ENCODE measurements around the gene LAT. TPM values are rescaled to one million over a fixed set of nuclear protein-coding genes. Genes with fewer than 3 reads are reported as not detected.
"Not testable (repeated sequence)": the region's sequence is repeated elsewhere in the genome, so short reads cannot be mapped to it uniquely, and the experiment has no call there.

The LAT gene
- total and polyA plus RNA-seq, 3 donors from 2014 or later: 7.4 to 9.0 (median 8.4) TPM

- no peak for DNase-seq
- intact Hi-C loops (cut with DNase I; ENCODE audit: low total_unique reads): no loop called here
- Histone ChIP-seq H3K4me3 (no peak overlapping the region), H3K27ac (no peak overlapping the region), H3K4me1 (no peaks in the 10 kb centered on the region), H3K36me3 (ENCODE audit: low read depth, missing control alignments) (no peaks in the 10 kb centered on the region), H3K27me3 (no peaks in the 10 kb centered on the region), H3K9me3 (no peaks in the 10 kb centered on the region)
- TF ChIP-seq POLR2A (IDR thresholded peaks at IDR 0.05) (no peak), CTCF (IDR thresholded peaks at IDR 0.05) (no peak)
- WGBS, 2 donors: 70 to 80% methylated on average over 4 of the region's 4 CpGs
Measured at GRCh38 chr16:28999577-28999976, 14.7 kb downstream of the LAT start.

DNA sequence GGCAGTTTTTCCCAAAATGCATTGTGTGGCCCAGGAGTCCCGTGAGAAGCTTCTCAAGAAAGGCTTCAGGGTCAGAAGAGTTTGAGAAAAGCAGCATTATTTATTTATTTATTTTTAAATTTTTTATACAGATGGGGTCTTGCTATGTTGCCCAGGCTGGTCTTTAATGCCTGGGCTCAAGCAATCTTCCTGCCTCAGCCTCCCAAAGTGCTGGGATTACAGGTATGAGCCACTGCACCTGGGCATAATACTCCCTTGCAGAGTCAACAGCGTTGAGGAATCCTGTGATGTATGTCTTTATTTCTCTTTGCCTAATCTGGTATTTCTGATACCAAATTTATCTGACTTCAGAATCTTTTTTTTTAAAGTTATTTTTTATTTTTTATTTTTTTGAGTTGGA is 15.2 kb downstream of the LAT start:
- DNase-seq: no peak
- Histone ChIP-seq H3K27ac (no peak overlapping the region), H3K4me3 (no peak overlapping the region), H3K36me3 (ENCODE audit: low read depth, missing control alignments) (no peaks in the 10 kb centered on the region), H3K4me1 (no peaks in the 10 kb centered on the region), H3K27me3 (no peaks in the 10 kb centered on the region), H3K9me3 (no peaks in the 10 kb centered on the region)
- 86 to 92% methylated on average over 2 of the region's 2 CpGs for WGBS, 2 donors
- intact Hi-C loops (cut with DNase I; ENCODE audit: low total_unique reads): no loop called here
- TF ChIP-seq CTCF (IDR thresholded peaks at IDR 0.05): no peak
- no peak for TF ChIP-seq POLR2A (IDR thresholded peaks at IDR 0.05)

GRCh38 chr16:29004496-29005139 is 19.8 kb downstream of the LAT start:
- DNase-seq; H3K4me3 ChIP-seq; H3K4me1 ChIP-seq; intact Hi-C loops (cut with DNase I; ENCODE audit: low total_unique reads); H3K9me3 ChIP-seq; H3K27ac ChIP-seq; H3K36me3 ChIP-seq (ENCODE audit: low read depth, missing control alignments); H3K27me3 ChIP-seq: not testable (repeated sequence)
- 85% methylated on average over 9 of the region's 9 CpGs for WGBS, 2 donors

- H3K4me1 ChIP-seq: no peaks in the 10 kb centered on the region
- H3K27me3 ChIP-seq: no peaks in the 10 kb centered on the region
- intact Hi-C loops (cut with DNase I; ENCODE audit: low total_unique reads): no loop called here
- TF ChIP-seq CTCF (IDR thresholded peaks at IDR 0.05) (no peak), POLR2A (IDR thresholded peaks at IDR 0.05) (no peak)
- H3K36me3 ChIP-seq (ENCODE audit: low read depth, missing control alignments): no peaks in the 10 kb centered on the region
- WGBS, 2 donors: 48 to 49% methylated on average over 9 to 10 of the region's 10 CpGs
- no peak overlapping the region for H3K27ac ChIP-seq
- H3K4me3 ChIP-seq: no peak overlapping the region
- DNase-seq: peak; percentile 37
- H3K9me3 ChIP-seq: no peaks in the 10 kb centered on the region
Measured at GRCh38 chr16:29007730-29008593, 23.1 kb downstream of the LAT start.

GRCh38 chr16:29009050-29009837 is 24.4 kb downstream of the LAT start:
- Histone ChIP-seq H3K27ac (no peak overlapping the region), H3K4me1 (no peaks in the 10 kb centered on the region), H3K36me3 (ENCODE audit: low read depth, missing control alignments) (no peaks in the 10 kb centered on the region), H3K4me3 (no peak overlapping the region), H3K9me3 (no peaks in the 10 kb centered on the region), H3K27me3 (no peaks in the 10 kb centered on the region)
- 55 to 67% methylated on average over 10 to 14 of the region's 14 CpGs for WGBS, 2 donors
- TF ChIP-seq POLR2A (IDR thresholded peaks at IDR 0.05): no peak
- peak; percentile 28 for DNase-seq
- intact Hi-C loops (cut with DNase I; ENCODE audit: low total_unique reads): no loop called here
